ENCODE measurements around the gene ROR2.

DNA sequence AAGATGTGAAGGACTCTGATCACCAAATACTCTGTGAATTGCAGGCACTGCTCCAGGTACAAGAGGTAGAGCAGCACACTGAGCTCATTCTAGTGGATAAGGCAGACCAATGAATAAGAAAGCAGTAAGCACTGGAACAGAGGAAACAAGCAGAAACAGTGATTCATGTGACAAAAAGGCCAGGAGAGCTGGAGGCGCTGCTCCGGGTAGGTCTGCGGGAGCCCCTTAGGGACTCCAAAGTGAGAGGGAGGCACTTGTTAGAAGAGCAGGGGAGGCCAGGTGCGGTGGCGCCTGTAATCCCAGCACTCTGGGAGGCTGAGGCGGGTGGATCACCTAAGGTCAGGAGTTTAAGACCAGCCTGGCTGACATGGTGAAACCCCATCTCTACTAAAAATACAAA, 294.8 kb downstream of the ROR2 start:
- TF ChIP-seq POLR2A (IDR thresholded peaks at IDR 0.05; ENCODE audit: low read length) (no peak), GATA1 (IDR thresholded peaks at IDR 0.05; ENCODE audit: low read depth, low read length) (no peak)
